GM18526 (cell line): ENCODE measurements around the gene CCDC91.

Source experiments
- POLR2A ChIP-seq: IDR thresholded peaks from 3 replicates; pipeline ENCODE4 v1.6.1; 2011; ENCODE audit not compliant: insufficient read length; ENCODE audit errors: extremely low read depth

CCDC91 gene

DNA sequence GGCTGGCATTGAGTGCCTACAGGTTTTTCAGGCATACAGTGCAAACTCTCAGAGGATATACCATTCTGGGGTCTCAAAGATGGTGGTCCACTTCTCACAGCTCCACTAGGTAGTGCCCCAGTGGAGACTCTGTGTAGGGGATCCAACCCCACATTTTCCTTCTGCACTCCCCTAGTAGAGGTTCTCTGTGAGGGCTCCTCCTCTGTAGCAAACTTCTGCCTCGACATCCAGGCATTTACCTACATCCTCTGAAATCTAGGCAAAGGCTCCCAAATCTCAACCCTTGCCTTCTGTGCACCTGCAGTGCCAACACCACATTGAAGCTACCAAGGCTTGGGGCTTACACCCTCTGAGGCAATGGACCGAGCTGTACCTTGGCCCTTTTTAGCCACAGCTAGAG, 179.2 kb downstream of the CCDC91 start:
- TF ChIP-seq POLR2A: no peak

DNA sequence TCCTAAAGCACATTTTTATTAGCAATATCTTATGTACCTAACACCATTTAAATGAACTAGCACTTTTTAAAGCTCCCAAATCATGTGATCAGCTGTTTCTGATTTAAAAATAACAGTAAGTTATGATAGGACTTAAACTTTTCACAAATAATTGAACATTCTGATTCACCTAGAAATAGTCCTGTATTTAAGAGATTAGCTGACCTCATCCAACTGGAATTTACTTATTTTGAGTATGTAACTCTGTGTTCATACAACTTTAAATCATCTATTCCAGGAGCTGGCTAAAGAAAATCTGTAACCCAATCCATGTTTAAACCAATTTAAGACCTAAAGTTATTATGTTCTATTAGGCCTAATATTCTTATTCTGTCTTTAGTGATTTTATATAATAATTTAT, 184.3 kb downstream of the CCDC91 start:
- no peak for TF ChIP-seq POLR2A

DNA sequence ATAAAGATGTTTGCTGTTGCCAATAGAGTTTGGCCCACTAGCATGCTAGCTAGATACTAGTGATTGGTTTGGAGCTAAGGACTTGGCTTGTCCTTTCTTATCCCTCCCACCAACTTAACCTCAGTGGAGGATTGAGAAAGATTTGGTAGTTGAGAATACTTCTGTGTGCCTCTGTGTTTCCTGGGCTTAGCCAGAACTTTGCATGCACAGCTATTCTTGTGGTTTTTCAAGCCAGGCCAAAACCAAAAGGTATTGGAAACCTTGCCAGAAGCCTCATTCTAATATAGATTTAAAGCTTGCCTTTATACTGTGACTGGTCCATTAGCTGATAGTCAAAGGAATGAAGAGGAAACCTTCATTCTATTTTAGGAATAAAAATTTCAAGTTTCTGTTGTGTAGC, 188.5 kb downstream of the CCDC91 start:
- no peak for TF ChIP-seq POLR2A

DNA sequence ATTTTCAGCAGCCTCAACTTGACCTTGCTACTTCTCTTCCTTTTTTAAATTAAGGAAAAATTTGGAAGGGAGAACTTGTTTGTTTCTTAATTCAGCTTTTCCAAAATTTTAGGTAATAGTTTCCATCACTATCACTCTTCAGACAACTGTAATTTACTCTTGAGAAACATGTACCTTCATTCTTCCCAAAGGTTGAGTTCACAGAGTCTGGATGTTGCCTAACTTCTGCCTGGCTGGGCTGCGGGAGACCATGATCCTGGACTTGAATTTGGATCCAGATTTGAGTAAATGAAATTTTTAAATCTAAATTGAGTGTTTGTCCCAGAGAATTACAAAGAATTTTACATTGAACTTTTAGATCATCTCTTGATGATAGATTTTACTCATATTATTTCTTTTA, 193.1 kb downstream of the CCDC91 start:
- TF ChIP-seq POLR2A: no peak

DNA sequence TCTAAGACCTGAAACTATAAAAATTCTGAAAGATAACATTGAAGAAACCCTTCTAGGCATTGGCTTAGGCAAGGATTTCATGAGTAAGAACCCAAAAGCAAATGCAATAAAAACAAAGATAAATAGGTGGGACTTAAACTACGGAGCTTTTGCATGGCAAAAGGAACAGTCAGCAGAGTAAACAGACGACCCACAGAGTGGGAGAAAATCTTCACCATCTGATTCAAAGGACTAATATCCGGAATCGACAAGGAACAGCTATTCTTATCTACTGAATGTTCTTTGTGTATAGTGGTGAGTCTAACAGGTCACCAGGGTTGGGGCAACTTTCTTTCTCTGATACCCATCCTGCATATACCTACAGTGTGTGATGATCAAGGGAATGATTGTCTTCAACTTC, 198.6 kb downstream of the CCDC91 start:
- TF ChIP-seq POLR2A: no peak

DNA sequence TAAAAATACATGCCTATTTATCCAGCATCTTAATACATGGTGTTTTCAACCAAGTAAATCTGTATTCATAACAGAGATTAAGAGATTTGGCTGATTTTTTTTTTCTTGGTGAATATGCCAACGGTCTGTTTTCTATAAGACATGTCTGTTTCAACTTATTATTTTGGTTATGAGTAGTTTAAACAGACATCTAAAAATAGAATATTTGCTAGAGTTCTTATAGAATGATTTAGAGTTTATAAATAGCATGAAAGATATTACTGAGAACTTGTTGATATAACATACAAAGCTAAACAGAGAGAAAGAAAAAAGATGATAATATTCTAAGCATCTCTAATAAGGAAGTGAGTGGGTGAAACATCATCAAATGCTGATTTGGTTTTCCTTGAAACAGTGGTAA, 199.9 kb downstream of the CCDC91 start:
- TF ChIP-seq POLR2A: no peak

DNA sequence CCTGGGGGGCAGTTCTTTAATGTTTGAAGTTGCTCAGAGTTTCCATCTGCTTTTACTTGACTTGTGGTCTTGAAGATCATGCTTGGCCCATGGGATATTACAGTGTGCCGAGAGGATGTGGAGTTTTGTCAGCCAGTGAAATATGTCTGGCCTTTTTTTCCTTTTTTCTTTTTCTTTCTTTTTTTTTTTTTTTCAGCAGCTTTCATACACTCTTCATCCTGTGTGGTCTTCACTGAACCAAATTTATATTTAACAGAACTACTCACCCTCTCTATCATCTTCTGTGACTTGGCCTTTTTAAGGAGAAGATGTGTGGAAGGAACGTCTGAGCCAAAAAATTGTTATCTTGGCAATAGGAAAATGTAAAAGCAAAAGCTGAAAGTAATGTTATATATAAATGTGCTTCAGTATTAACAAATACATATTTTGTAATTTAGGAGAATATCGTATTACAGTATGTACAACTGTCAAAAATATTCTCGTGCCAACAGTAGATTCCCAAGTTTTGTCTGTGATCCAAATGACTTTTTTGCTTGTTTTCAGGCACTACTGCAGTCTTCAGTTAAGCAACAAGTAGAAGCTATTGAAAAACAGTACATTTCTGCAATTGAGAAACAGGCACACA, 200.6 kb downstream of the CCDC91 start:
- TF ChIP-seq POLR2A: no peak

DNA sequence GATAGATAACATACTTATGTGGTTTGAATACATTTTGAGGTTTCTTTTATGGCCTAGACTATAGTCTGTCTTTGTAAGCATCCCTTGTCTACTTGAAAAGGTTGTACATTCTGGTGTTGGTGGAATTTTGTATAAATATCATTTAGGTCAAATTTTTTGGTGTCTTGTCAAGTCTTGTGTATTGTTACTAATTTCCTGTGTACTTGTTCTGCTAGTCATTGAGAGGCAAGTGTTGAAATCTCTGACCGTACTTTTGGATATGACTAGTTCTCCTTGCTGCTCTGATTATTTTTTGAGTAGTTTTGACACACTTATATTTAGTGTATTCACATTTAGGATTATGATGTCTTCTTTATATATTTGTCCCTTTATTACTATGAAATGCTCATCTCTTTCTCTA, 219.6 kb downstream of the CCDC91 start:
- TF ChIP-seq POLR2A: no peak

DNA sequence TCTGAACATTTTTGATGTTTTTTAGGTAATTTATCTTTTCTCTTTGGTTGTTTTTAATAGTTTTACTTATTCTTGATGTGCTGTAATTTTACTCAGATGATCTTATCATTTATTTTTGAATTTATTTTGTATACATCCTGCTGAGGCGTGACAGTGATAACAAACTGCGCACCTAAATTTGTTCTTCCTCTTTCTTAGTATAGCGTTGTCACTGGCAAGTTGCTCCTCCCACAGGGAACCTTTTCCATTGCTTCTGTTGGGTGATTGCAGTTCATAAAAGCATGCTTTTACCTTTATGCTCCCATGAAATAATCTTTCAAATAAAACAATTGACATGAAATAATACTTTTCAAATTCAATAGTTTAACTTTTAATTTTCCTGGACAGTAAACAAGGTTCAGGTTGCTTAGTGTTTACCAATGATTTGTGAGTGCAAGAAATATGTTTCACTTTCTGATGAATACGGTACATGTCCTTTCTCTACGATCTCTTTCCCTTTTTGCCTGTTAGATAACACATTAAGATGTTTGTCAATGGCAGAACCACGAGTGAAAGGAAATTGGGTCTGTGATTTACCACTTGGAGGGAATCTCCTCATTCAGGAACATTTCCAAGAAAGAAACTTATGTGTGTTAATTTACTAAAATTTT, 223.3 kb downstream of the CCDC91 start:
- no peak for TF ChIP-seq POLR2A

DNA sequence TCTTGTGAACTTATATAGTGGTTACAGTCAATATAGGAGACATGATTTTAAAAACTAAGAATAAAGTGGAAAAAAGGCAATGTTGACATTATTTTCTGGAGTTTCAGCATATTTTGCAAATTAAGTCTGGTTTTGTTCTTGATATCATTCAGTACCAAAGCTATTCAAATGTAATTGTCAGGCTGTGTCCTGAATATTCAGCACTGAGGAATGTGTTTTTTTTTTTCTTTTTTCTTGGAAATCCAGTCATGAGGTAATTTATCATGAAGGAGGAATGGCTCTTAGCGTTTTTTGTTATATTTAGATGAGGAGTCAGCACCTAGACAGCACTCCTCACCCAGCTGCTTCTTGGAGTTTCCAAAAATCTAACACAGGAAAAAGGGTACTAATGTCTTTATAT, 225.5 kb downstream of the CCDC91 start:
- TF ChIP-seq POLR2A: no peak

DNA sequence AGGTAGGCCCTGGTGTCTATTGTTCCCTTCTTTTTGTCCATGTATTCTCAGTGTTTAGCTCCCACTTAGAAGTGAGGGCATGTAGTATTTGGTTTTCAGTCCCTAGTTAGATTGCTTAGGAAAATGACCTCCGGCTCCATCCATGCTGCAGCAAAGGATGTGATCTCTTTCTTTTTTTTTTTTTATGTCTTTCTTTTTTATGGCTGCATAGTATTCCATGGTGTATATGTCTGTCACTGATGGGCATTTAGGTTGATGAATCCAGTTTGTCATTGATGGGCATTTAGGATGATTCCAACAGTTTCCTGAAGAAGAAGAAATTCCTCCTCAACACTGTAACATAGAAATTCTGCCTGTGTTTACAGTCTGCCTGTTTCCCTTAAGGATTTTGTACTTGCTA, 231.1 kb downstream of the CCDC91 start:
- TF ChIP-seq POLR2A: no peak

DNA sequence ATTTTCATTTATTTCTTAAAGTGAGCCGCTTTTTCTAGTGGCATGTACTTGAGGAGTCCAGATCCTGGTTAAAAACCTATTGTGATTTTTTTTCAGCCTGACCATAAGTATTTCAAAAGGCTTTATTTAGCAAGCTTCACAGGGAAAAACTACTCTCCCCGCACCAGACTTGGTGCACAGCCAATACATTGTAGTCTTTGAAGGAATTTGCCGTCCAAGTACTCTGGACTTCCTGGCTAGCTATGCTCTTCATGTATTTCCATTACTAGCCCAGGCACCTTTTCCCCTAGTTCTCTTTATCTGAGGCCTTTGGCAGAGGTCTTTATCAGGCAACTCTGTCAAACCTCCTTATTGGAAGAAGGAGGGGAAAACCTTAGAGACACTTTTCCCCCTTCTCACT, 234.7 kb downstream of the CCDC91 start:
- no peak for TF ChIP-seq POLR2A

DNA sequence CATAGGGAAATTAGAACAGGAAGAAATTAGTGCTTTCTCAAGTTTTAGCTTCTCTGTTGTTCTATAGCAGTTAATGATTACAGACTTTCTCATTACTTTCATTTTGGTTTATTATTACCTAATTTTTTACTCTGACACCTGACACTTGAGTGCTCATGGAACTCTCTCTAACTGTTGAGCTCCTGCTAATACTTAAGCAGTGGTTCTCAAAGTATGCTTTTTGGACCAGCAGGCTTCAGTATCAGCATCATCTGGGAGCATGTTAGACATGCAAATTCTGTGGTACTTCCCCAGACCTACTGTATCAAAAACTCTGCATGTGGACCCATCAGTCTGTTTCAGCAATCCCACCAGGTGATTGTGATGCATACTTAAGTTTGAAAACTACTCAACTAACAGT, 235.3 kb downstream of the CCDC91 start:
- no peak for TF ChIP-seq POLR2A

DNA sequence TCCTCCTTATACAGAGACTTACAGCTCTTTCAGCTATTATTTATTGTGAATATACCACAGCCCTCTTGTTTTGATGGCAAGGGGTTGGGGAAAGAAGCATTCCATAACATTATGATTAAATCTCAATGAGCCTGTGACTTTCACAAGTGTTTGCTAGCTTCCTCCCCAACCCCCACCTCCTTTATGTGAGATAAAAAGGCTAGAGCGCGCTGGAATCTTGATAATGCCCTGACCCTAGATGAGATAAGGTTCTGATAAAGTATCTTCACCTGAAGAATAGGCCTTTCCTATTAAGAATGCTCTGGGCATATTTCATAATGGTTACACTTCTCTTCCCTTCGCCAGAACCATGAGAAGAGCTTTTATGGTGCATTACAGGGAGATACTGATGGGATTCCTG, 236.8 kb downstream of the CCDC91 start:
- no peak for TF ChIP-seq POLR2A

DNA sequence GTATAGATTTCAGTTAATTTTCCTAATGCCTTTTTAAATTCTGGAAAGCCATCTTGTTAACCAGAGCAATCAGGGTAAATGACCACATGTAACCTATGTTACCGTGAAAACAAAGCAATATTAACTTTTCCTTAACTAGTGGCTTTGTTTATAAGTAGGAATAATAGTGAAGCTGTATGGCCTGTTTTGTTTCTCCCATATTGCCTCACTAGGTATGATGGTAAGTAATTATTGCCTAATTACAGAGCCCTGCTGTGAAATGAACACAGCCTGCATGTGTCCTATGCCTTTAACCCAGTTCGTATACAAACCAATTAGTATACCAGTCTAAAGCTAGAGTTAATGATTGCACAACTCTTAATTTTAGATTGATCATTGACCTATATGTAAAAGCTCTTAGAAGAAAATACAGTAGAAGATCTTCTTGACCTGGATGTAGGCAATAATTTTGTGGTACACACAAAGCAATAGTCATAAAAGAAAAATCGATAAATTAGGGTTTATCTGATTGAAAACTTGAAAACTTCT, 249.9 kb downstream of the CCDC91 start:
- TF ChIP-seq POLR2A: no peak

DNA sequence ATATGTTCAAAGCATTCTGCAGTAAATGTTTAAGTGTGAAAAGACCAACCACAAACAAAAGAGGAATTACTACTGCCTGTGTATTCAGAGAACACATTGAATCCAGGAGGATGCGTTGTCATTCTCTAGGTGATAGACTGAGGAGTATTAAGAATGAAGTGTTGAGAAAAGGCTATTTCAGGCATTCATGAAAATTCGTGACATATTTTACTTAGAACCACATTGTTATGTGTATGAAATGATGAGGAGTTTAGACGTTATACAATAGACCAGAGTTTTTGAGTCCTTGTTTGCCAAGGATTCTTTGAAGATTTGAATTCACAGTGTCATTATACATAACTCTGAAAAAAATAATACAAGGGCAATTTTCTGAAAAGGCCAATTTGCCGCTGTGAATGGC, 251.8 kb downstream of the CCDC91 start:
- TF ChIP-seq POLR2A: no peak

DNA sequence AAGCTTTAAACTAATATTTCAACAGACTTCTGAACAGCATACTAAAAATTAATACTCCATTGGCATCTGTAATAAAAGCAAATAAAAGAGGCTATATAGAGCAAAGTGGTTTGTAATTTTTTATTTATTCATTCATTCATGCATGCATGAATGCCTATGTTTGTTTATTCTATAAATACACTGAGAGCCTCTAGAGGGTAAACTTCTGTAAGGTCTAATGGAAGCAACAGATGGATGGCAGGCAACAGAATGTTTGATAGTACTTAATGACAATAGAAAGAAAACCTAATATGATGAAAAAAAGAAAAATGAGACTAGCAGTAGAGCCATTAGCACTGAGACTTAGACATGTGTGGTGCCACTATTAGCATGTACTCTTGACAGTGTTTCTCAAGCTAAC, 253.1 kb downstream of the CCDC91 start:
- TF ChIP-seq POLR2A: no peak
